ENCODE measurements around the gene TLE5. TPM values are rescaled to one million over a fixed set of nuclear protein-coding genes. Genes with fewer than 3 reads are reported as not detected.

TLE5 gene
- polyA plus RNA-seq, 1 experiment, result 317 TPM

DNA sequence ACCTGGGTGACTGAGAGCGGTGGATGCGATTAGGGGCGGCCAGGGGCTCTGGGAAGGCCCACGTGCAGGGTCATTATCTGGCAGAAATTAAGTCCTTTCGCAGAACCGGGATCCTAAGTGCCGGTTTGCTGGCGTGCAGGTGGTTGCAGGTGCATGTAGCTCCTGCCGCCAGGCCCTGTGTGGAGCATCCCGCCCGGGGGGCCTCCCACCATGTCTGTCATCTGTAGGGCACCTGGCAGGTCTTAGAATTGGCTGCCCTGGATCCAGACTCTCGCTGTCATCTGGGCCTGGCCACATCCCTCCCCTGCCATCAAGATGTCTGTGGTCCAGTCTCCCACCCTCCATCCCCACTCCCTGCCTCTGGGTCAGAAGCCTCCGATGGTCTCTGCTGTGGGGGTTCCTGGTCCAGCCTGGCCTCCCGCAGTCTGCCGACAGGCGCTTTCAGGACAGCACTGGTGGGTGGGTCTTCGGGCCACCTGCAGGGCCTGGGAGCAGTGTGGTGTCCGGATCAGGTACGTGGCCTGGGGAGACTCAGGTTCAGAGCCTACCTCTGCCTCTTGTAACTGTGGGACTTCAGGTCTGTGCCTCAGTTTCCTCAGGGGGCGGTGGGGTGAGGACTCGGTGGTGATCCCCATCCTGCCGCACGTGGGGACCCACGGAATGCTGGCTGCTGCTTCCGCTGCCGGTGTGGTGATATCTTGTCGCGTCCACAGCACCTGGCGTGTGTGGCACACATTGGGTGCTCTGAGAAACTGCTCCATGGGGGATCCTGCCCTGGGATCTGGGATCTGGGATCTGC lies 37.3 kb upstream of the TLE5 start:
- TF ChIP-seq, protein P1, sequence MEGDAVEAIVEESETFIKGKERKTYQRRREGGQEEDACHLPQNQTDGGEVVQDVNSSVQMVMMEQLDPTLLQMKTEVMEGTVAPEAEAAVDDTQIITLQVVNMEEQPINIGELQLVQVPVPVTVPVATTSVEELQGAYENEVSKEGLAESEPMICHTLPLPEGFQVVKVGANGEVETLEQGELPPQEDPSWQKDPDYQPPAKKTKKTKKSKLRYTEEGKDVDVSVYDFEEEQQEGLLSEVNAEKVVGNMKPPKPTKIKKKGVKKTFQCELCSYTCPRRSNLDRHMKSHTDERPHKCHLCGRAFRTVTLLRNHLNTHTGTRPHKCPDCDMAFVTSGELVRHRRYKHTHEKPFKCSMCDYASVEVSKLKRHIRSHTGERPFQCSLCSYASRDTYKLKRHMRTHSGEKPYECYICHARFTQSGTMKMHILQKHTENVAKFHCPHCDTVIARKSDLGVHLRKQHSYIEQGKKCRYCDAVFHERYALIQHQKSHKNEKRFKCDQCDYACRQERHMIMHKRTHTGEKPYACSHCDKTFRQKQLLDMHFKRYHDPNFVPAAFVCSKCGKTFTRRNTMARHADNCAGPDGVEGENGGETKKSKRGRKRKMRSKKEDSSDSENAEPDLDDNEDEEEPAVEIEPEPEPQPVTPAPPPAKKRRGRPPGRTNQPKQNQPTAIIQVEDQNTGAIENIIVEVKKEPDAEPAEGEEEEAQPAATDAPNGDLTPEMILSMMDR (IDR thresholded peaks at IDR 0.05; ENCODE audit: low read depth, low read length), result no peak
- ChIA-PET CTCF (interaction anchor here (1.5 to 1.8 kb wide), 2 partner anchors 9 to 138 kb away, joined by 6 to 7 read pairs; no protein-coding TSS in a partner anchor), POLR2A (no interaction called here)
- Histone ChIP-seq H3K4me3 (ENCODE audit: low read depth, low read length) (no peak overlapping the region), H3K27ac (ENCODE audit: low read depth, low read length) (no peak overlapping the region), H3K9me3 (ENCODE audit: control insufficient read depth, insufficient read depth, low read length) (no peaks in the 10 kb centered on the region; the same call in 1 of the 2 replicates), H3K27me3 (ENCODE audit: control insufficient read depth, insufficient read depth, low read length) (no peaks in the 10 kb centered on the region)
- no peak for DNase-seq (ENCODE audit: low read depth, low spot score)

DNA sequence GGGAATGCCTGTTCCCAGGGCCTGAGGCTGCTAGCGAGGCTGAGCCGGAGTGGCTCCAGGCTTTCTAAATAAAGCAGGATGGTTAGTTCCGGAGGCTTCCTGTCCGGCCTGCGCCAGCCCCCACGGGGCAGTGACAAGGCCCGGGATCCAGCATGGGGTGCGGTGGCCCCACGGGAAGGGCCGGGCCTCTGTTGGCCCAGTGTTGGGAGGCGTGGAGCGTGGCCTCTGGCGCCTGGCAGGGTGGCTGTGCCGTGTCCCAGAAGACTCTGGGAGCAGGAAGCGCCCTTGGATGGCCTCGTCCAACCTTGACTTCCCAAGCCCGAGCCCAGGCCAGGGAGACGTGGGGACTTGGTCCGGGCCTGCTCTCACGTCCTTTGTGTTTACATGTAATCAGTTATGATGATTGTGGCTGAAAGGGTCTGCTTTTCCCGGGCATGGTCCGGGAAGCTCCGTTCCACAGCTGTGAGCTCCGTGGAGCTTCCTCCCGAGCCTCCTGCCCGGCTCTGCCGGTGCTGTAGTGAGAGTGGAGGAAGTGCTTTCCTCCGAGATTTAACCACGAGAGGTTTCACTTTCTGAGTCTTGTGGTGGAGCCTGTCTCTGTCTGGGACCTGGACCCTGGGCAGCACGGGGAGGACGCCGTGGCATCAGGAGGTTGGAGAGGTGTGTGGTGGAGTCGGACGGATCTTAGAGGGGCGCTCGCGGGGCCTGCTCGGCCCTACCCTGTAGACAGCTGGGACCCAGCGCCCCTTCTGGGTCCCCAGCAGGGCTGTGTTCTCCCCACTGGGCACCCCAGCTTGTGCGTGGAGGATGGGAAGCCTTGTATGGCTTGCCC lies 36.4 kb upstream of the TLE5 start:
- no peak for DNase-seq (ENCODE audit: low read depth, low spot score)
- CTCF ChIA-PET, result interaction anchor here (1.5 to 1.8 kb wide), 2 partner anchors 10 to 137 kb away, joined by 6 to 7 read pairs; no protein-coding TSS in a partner anchor
- Histone ChIP-seq H3K27me3 (ENCODE audit: control insufficient read depth, insufficient read depth, low read length) (no peaks in the 10 kb centered on the region), H3K4me3 (ENCODE audit: low read depth, low read length) (peak overlapping the region; percentile 41), H3K9me3 (ENCODE audit: control insufficient read depth, insufficient read depth, low read length) (no peaks in the 10 kb centered on the region), H3K27ac (ENCODE audit: low read depth, low read length) (peak overlapping the region; percentile 31)
- POLR2A ChIA-PET, result interaction anchor here (0.5 to 0.6 kb wide), 2 partner anchors 43 to 140 kb away, joined by 3 to 5 read pairs; no protein-coding TSS in a partner anchor
- TF ChIP-seq, protein P1 (IDR thresholded peaks at IDR 0.05; ENCODE audit: low read depth, low read length), result no peak

DNA sequence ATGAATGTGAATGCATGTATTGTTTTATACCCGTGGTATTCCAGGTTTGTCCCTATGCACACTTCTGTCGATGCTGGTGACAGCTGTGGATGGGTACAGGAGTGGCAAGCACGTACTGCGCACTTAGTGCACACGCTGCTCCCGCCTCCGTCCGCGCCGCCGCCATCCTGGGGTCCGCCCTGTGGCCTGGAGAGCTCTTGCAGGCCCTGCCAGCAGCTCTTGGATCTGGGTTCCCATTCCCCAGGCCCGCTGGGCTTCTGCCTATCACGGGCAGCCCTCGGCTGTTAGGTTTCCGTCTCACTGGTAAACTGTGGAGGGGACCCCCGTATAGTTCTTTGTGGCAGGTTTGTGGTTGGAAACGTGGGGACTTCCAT lies 35.8 kb upstream of the TLE5 start:
- no peak for DNase-seq (ENCODE audit: low read depth, low spot score)
- TF ChIP-seq, protein P1 (IDR thresholded peaks at IDR 0.05; ENCODE audit: low read depth, low read length), result no peak
- H3K9me3 ChIP-seq (ENCODE audit: control insufficient read depth, insufficient read depth, low read length), result no peaks in the 10 kb centered on the region
- ChIA-PET POLR2A (interaction anchor here (0.5 to 0.6 kb wide), 2 partner anchors 43 to 139 kb away, joined by 3 to 5 read pairs; no protein-coding TSS in a partner anchor), CTCF (interaction anchor here (1.5 to 1.8 kb wide), 2 partner anchors 10 to 136 kb away, joined by 6 to 7 read pairs; no protein-coding TSS in a partner anchor)
- H3K27ac ChIP-seq (ENCODE audit: low read depth, low read length), result peak overlapping the region; percentile 31
- H3K4me3 ChIP-seq (ENCODE audit: low read depth, low read length), result peak overlapping the region; percentile 41
- H3K27me3 ChIP-seq (ENCODE audit: control insufficient read depth, insufficient read depth, low read length), result no peaks in the 10 kb centered on the region

DNA sequence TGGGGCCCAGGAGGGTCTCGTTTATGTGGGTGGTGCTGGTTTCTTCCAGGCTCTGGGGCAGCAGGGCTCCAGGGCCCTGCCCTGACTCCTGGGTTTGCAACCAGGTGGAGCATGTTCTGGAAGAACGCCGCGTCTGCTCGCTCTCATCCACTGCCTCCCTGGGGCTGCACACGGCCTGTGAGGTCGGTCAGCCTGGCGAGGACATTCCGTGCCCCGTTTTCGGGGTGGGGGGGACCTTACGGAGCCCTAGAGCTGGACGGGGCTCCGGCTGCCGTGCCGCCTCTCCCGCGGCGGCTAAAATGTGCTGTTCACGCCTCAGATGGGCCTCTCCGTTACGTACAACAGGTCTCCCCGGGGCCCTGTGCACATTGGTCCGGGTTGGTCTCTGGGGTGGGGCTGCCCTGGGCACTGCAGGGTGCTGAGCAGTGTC lies 35.2 kb upstream of the TLE5 start:
- no peak for DNase-seq (ENCODE audit: low read depth, low spot score)
- POLR2A ChIA-PET, result no interaction called here

More for the DNA sequence above, 35.2 kb upstream of the TLE5 start:
- Histone ChIP-seq H3K9me3 (ENCODE audit: control insufficient read depth, insufficient read depth, low read length) (no peaks in the 10 kb centered on the region), H3K27ac (ENCODE audit: low read depth, low read length) (no peak overlapping the region), H3K27me3 (ENCODE audit: control insufficient read depth, insufficient read depth, low read length) (no peaks in the 10 kb centered on the region), H3K4me3 (ENCODE audit: low read depth, low read length) (no peak overlapping the region; the same call in 1 of the 2 replicates)
- TF ChIP-seq, protein P1 (IDR thresholded peaks at IDR 0.05; ENCODE audit: low read depth, low read length), result no peak
- CTCF ChIA-PET, result interaction anchor here (1.5 to 1.8 kb wide), 2 partner anchors 11 to 135 kb away, joined by 6 to 7 read pairs; no protein-coding TSS in a partner anchor

Data from AG04450 (cell line).